ENCODE results near the gene BANF2.
"Not testable (repeated sequence)": the region's sequence is repeated elsewhere in the genome, so short reads cannot be mapped to it uniquely, and the experiment has no call there.

Gene BANF2

DNA sequence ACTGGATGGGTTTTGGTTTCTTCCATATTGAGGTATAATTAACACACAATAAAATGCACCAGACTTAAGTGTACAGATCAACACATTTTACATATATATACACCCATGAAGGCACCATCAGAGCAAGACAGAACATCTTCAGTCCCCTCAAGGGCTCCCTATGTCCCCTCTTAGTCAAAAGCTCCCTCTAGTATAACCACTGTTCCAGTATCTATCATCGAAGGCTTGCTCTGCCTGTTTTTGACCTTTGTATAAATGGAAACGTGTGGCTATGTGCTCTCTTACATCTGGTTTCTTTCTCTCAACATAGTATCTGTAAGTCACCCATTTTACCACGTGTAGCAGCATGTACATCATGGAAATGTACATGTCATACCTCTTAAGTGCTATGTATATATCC is 66.5 kb downstream of the BANF2 start:
- DNase-seq (ENCODE audit: low spot score) = no peak

DNA sequence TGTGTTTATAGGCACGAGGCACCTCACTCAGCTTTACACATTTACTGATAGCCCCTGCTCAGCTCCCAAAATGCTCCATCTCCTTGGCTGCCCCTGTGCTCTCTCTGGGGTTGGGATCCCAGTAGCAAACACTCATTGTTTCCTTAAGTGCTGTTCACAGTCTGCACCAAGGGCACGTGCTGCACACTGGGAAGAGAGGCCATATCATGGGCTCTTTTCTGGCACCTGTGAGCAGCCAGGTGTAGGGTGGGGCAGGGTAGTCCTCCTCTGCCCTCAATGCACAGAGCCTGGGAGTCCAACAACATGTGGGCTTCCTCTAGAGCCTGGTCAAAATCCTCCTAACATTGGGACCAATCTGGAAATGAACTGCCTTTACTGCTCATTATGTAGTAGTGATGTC is 67.9 kb downstream of the BANF2 start:
- no peak for DNase-seq (ENCODE audit: low spot score)

DNA sequence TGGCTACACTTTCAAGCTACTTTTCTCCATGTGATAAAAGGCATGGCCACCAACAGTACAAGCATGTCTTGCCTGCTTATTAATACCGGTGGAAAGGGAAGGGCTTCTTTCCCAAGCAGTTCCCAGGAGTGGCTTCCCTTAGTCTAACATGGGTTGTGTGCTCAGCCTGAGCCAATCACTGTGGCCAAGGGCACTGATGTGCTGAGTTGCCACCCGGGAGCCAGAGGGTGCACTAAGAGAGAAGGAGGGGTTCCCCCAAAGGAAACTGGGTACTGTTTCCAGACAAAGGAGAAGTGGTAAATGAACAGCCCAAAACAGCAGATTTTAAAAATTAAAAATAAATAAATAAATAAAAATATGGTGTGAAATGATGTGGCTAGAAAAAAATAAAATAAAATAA is 68.5 kb downstream of the BANF2 start:
- no peak for DNase-seq (ENCODE audit: low spot score)

DNA sequence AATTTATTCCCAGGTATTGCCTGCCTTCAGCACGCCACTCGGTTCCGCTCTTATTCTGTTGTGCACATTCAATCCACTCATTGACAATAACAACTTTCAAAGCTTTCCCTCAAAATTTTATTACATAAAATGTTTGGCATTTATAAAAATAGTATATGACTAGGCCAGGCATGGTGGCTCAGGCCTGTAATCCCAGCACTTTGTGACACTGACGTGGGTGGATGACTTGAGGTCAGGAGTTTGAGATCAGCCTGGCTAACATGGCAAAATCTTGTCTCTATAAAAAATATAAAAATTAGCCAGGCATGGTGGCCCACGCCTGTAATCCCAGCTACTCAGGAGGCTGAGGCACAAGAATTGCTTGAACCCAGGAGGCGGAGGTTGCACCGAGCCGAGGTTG is 70.0 kb downstream of the BANF2 start:
- not testable (repeated sequence) for DNase-seq (ENCODE audit: low spot score)

- no peak for DNase-seq (ENCODE audit: low spot score)
These were observed 71.6 kb downstream of the BANF2 start for GRCh38 chr20:17771206-17772004.

GRCh38 chr20:17772005-17772343 is 72.2 kb downstream of the BANF2 start:
- DNase-seq (ENCODE audit: low spot score) = no peak

GRCh38 chr20:17773619-17774018 is 73.9 kb downstream of the BANF2 start:
- DNase-seq (ENCODE audit: low spot score) = no peak

GRCh38 chr20:17775600-17775999 is 75.8 kb downstream of the BANF2 start:
- no peak for DNase-seq (ENCODE audit: low spot score)

DNA sequence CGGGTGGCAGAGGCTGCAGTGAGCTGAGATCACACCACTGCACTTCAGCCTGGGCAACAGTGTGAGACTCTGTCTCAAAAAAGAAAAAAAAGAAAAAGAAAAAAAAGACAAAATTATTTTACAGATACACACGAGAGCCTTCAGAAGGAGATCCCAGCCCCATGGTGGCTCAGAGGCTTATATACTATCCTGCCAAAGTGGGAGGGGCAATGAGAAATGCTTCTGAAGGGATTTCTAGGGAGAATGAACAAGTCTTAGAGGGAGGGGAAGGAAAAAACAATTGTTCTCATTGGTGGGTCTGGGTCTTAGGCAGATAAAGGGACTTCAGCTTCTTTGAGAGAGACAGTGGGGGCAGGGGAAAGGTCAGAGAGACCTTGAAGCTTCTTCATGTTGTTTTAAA is 76.8 kb downstream of the BANF2 start:
- DNase-seq (ENCODE audit: low spot score) = no peak

GRCh38 chr20:17779011-17779410 is 79.2 kb downstream of the BANF2 start:
- not testable (repeated sequence) for DNase-seq (ENCODE audit: low spot score)

- no peak for DNase-seq (ENCODE audit: low spot score)
These were observed 83.0 kb downstream of the BANF2 start for GRCh38 chr20:17782768-17783167.

DNA sequence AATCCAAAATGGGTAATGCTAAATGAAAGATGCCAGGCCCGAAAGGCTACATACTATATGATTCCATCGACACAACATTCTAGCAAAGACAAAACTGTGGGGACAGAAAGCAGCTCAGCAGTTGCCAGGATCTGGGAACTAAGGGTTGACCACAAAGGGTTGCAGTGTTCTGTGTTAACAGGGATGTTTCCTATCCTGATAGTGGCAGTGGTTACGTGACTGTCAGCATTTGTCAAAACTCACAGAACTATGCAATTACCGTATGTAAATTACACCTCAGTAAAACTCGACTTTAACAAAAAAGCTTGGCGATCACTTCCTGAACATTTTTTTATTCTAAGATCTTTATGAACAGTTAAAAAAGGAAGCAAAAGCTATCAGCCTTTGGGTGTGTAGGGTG is 83.9 kb downstream of the BANF2 start:
- DNase-seq (ENCODE audit: low spot score) = no peak

- no peak for DNase-seq (ENCODE audit: low spot score)
These were observed 85.2 kb downstream of the BANF2 start for GRCh38 chr20:17785007-17785406.

Data from iPS-NIHi11 (cell line).